GM12878 (cell line): ENCODE measurements around the gene SENP1. TPM values are rescaled to one million over a fixed set of nuclear protein-coding genes. Genes with fewer than 3 reads are reported as not detected.

Experiments
- ATAC-seq: fragments of 200-7000 bp; cut with Tn5 transposase; 3 replicates; pipeline ENCODE4 v1.9.1; 2020; ENCODE audit warnings: mild to moderate bottlenecking, moderate library complexity
- BruUV-seq: library from RNA; stranded (reverse); fragments of 400-500 nt; replicated peaks from 2 replicates; lab custom pipeline; 2021; lab: Mats Ljungman, UMichigan
- CTCF ChIA-PET: fragments of 300-600 bp; sonication (Branson Sonifier 250); formaldehyde crosslinking; extraction: SDS; loops from one replicate; lab custom pipeline; 2021; ENCODE audit warnings: inconsistent platforms; lab: Yijun Ruan, JAX
- POLR2A ChIA-PET: fragments of 350-600 bp; formaldehyde crosslinking; extraction: SDS; loops from one replicate; lab custom pipeline; 2021; ENCODE audit warnings: inconsistent platforms; lab: Charles Lee
- RAD21 ChIA-PET: fragments of 300-600 bp; sonication (Branson Sonifier 250); formaldehyde crosslinking; loops from one replicate; lab custom pipeline; 2023; ENCODE audit warnings: antibody characterized with exemption; ENCODE audit not compliant: unreplicated experiment; lab: Charles Lee
- SMC1A ChIA-PET: fragments of 300-600 bp; sonication (Branson Sonifier 250); formaldehyde crosslinking; loops from one replicate; lab custom pipeline; 2023; ENCODE audit not compliant: unreplicated experiment, uncharacterized antibody; lab: Charles Lee
- DNase-seq: peaks from one replicate; pipeline ENCODE4 v3.0.0-alpha.2; 2011; ENCODE audit warnings: low read depth, low spot score
- FAIRE-seq: peaks from 3 replicates; lab custom pipeline; 2011; peaks lifted over from hg19 to GRCh38; lab: Jason Lieb, UNC
- H2AFZ ChIP-seq: 2 replicates; pipeline ENCODE4 v1.6.0; 2011; ENCODE audit warnings: low read depth, low read length, control low read depth; ENCODE audit not compliant: control insufficient read depth
- H3K27ac ChIP-seq: 2 replicates; pipeline ENCODE4 v1.5.1; 2011; ENCODE audit warnings: control low read depth; ENCODE audit not compliant: control insufficient read depth, insufficient read depth
- H3K27me3 ChIP-seq, 2 experiments: replicated peaks in 1 of 2; 2 replicates each; pipeline versions ENCODE4 v1.6.0 to v1.6.1; 2011; ENCODE audit warnings: low read length in 1 of 2; ENCODE audit not compliant: control insufficient read depth in 2 of 2, insufficient read depth in 2 of 2
- H3K36me3 ChIP-seq, 2 experiments: 2 replicates each; pipeline ENCODE4 v1.5.1; 2011; ENCODE audit warnings: low read length in 1 of 2; ENCODE audit not compliant: control insufficient read depth in 2 of 2, insufficient read depth in 2 of 2
- H3K4me1 ChIP-seq: 2 replicates; pipeline ENCODE4 v1.6.1; 2011; ENCODE audit warnings: mild to moderate bottlenecking, low read length, moderate library complexity, mixed read lengths; ENCODE audit not compliant: control insufficient read depth, insufficient read depth
- H3K4me2 ChIP-seq: 2 replicates; pipeline ENCODE4 v1.6.0; 2011; ENCODE audit warnings: control low read depth; ENCODE audit not compliant: control insufficient read depth, insufficient read depth
- H3K4me3 ChIP-seq: fragments of 200-600 bp; sonication (generic); 2 replicates; pipeline ENCODE4 v1.5.1; 2016
- H3K79me2 ChIP-seq: 2 replicates; pipeline ENCODE4 v1.6.0; 2011; ENCODE audit warnings: low read length; ENCODE audit not compliant: control insufficient read depth, insufficient read depth
- H3K9ac ChIP-seq: 2 replicates; pipeline ENCODE4 v1.8.0; 2011; ENCODE audit warnings: low read length, control low read depth, mixed read lengths; ENCODE audit not compliant: control insufficient read depth, insufficient read depth
- H3K9me3 ChIP-seq: replicated peaks from 3 replicates; pipeline ENCODE4 v1.5.1; 2011; ENCODE audit warnings: mild to moderate bottlenecking, low read length; ENCODE audit not compliant: control insufficient read depth, insufficient read depth
- H4K20me1 ChIP-seq: 2 replicates; pipeline ENCODE4 v1.6.0; 2011; ENCODE audit not compliant: control insufficient read depth, insufficient read depth
- ATF2 ChIP-seq: IDR thresholded peaks from 2 replicates; pipeline ENCODE4 v1.6.1; 2012; ENCODE audit warnings: low read length, inconsistent platforms
- CBFB ChIP-seq: IDR thresholded peaks from 2 replicates; pipeline ENCODE4 v1.6.1; 2016; ENCODE audit warnings: antibody characterized with exemption, low read depth
- FOS ChIP-seq: IDR thresholded peaks from 3 replicates; pipeline ENCODE4 v1.6.1; 2011; ENCODE audit warnings: borderline replicate concordance; ENCODE audit not compliant: insufficient read length; ENCODE audit errors: extremely low read depth
- FOXK2 ChIP-seq: fragments of 450-650 bp; IDR thresholded peaks from 2 replicates; pipeline ENCODE4 v1.6.1; 2017; ENCODE audit warnings: mild to moderate bottlenecking, moderate library complexity
- HDAC6 ChIP-seq: fragments of 200-600 bp; sonication (generic); IDR thresholded peaks from one replicate; pipeline ENCODE4 v1.8.0; 2017; ENCODE audit warnings: antibody characterized with exemption; ENCODE audit not compliant: unreplicated experiment
- IKZF1 ChIP-seq: fragments of 450-650 bp; conservative IDR thresholded peaks from 2 replicates; pipeline ENCODE4 v1.6.1; 2017; ENCODE audit warnings: antibody characterized with exemption, mild to moderate bottlenecking
- MEF2B ChIP-seq: fragments of 450-650 bp; IDR thresholded peaks from 2 replicates; pipeline ENCODE4 v1.6.1; 2018; ENCODE audit warnings: mild to moderate bottlenecking, moderate library complexity; ENCODE audit not compliant: partially characterized antibody, poor library complexity, severe bottlenecking
- MYC ChIP-seq: IDR thresholded peaks from 2 replicates; pipeline ENCODE4 v1.6.1; 2011; ENCODE audit warnings: mild to moderate bottlenecking, low read length, moderate library complexity, inconsistent platforms; ENCODE audit not compliant: insufficient read depth, insufficient replicate concordance, insufficient read length, severe bottlenecking
- NBN ChIP-seq: fragments of 450-650 bp; IDR thresholded peaks from 2 replicates; pipeline ENCODE4 v1.6.1; 2016
- NFYA ChIP-seq: IDR thresholded peaks from 2 replicates; pipeline ENCODE4 v1.6.1; 2011; ENCODE audit warnings: low read depth, mild to moderate bottlenecking, low read length, improper control_type of control experiment, borderline replicate concordance
- RAD21 ChIP-seq: IDR thresholded peaks from 2 replicates; pipeline ENCODE4 v1.6.1; 2011; ENCODE audit warnings: mild to moderate bottlenecking, low read depth, low read length, moderate library complexity; ENCODE audit not compliant: insufficient read depth
- SIN3A ChIP-seq: IDR thresholded peaks from 2 replicates; pipeline ENCODE4 v1.6.1; 2012; ENCODE audit warnings: low read depth, low read length, improper control_type of control experiment
- SMARCA5 ChIP-seq: fragments of 450-650 bp; IDR thresholded peaks from 2 replicates; pipeline ENCODE4 v1.6.1; 2017; ENCODE audit warnings: mild to moderate bottlenecking
- TAF1 ChIP-seq: IDR thresholded peaks from 2 replicates; pipeline ENCODE4 v1.6.1; 2011; ENCODE audit warnings: mild to moderate bottlenecking, low read depth, low read length, borderline replicate concordance
- USF2 ChIP-seq: IDR thresholded peaks from 2 replicates; pipeline ENCODE4 v1.6.1; 2011; ENCODE audit warnings: low read depth, low read length, improper control_type of control experiment, borderline replicate concordance
- ZNF384 ChIP-seq: IDR thresholded peaks from 2 replicates; pipeline ENCODE4 v1.6.1; 2012; ENCODE audit warnings: low read depth, mild to moderate bottlenecking, low read length, improper control_type of control experiment, borderline replicate concordance
- WGBS: methylation state at CpG from one replicate; pipeline ENCODE4 v1.1.6; 2016; ENCODE audit warnings: low lambda C conversion rate; ENCODE audit not compliant: insufficient replicate concordance, insufficient coverage; ENCODE audit errors: missing lambda C conversion rate; 5-methylcytosine and 5-hydroxymethylcytosine counted together
- in situ Hi-C: fragments of 300-500 bp; cut with MboI; formaldehyde crosslinking; loops from 9 replicates; pipeline ENCODE4 v1.14.3; 2018; ENCODE audit warnings: mixed read lengths
- intact Hi-C: fragments of 100-400 bp; cut with micrococcal nuclease; formaldehyde crosslinking; loops from one replicate; pipeline ENCODE4 v1.14.2; 2022; ENCODE audit not compliant: unreplicated experiment
- polyA plus RNA-seq, 11 experiments: library from polyadenylated mRNA; depleted of rRNA in 4 of 11; unstranded in 6 of 11; stranded (reverse) in 5 of 11; fragments of >200 nt; fragmentation: Nextera tagmentation in 4 of 11; fragmentation: Illumina TruSeq in 1 of 11; extraction: Ambion mirVana in 4 of 11; extraction: Trizol in 1 of 11; gene quantifications; 1 replicate in 1 of 11; 2 replicates in 10 of 11; pipeline versions ENCODE4 v1.2.1 to v1.2.3, GENCODE V29; 2011 to 2016; ENCODE audit warnings: inconsistent platforms in 2 of 11, missing spikeins in 2 of 11, low read depth in 1 of 11
- total RNA-seq, 4 experiments: library from RNA; depleted of rRNA in 3 of 4; stranded (reverse); fragments of >200 nt in 3 of 4; fragmentation: Illumina TruSeq in 1 of 4; extraction: Trizol in 1 of 4; gene quantifications; 2 replicates each; pipeline versions ENCODE4 v1.2.1 to v1.2.3, GENCODE V29; 2013 to 2021

The SENP1 gene
- total and polyA plus RNA-seq, 10 of the 15 experiments (the other 5 are each of a cell fraction or from before 2014, with no cell fraction given), result 8.1 to 52.4 (median 26.1) TPM

GRCh38 chr12:48058771-48059170, 47.1 kb downstream of the SENP1 start:
- Histone ChIP-seq H3K27ac (no peak overlapping the region), H3K4me3 (no peak overlapping the region), H2AFZ (no peak overlapping the region), H4K20me1 (no peaks in the 10 kb centered on the region), H3K79me2 (no peaks in the 10 kb centered on the region), H3K4me1 (no peaks in the 10 kb centered on the region), H3K4me2 (no peak overlapping the region), H3K36me3 (peaks cover 0 to 3% of the 10 kb centered on the region in 2 experiments; a peak in 3 of 4 replicates), H3K9me3 (no peaks in the 10 kb centered on the region; the same call in 1 of the 3 replicates)
- FAIRE-seq (no peak), DNase-seq (no peak), ATAC-seq (no peak)
- ChIA-PET CTCF (interaction anchor here (0.6 kb wide), 1 partner anchor 27 kb away, joined by 4 read pairs; no protein-coding TSS in a partner anchor), RAD21 (no interaction called here), POLR2A (no interaction called here), SMC1A (interaction anchor here (1.1 kb wide), 1 partner anchor 8 kb away, joined by 3 read pairs; no protein-coding TSS in a partner anchor)
- intact Hi-C loops, result no loop called here
- in situ Hi-C loops, result no loop called here
- TF ChIP-seq ZNF384 (no peak), NBN (no peak), MEF2B (no peak), HDAC6 (no peak), IKZF1 (no peak)
- TF ChIP-seq, all 136 proteins: peak for 0
- H3K27me3 ChIP-seq, result no peaks in the 10 kb centered on the region
- no peak overlapping the region for H3K9ac ChIP-seq
- BruUV-seq, result no TSS peak
- WGBS, result 94% methylated on average over 5 of the region's 5 CpGs

GRCh38 chr12:48054955-48055821, 50.7 kb downstream of the SENP1 start:
- ATAC-seq (no peak), DNase-seq (no peak), FAIRE-seq (no peak)
- Histone ChIP-seq H3K4me3 (no peak overlapping the region), H3K79me2 (no peaks in the 10 kb centered on the region), H3K27ac (no peak overlapping the region), H3K36me3 (peaks cover 0 to 3% of the 10 kb centered on the region in 2 experiments), H3K9ac (no peak overlapping the region), H3K4me2 (no peak overlapping the region), H3K4me1 (no peaks in the 10 kb centered on the region), H3K9me3 (no peaks in the 10 kb centered on the region; the same call in 1 of the 3 replicates), H2AFZ (no peak overlapping the region), H3K27me3 (no peaks in the 10 kb centered on the region), H4K20me1 (no peaks in the 10 kb centered on the region)
- SMC1A ChIA-PET, result no interaction called here
- in situ Hi-C loops, result no loop called here
- 96% methylated on average over 12 of the region's 12 CpGs for WGBS
- intact Hi-C loops, result no loop called here
- POLR2A ChIA-PET, result no interaction called here
- BruUV-seq, result no TSS peak
- CTCF ChIA-PET, result no interaction called here
- RAD21 ChIA-PET, result no interaction called here
- TF ChIP-seq NFYA (no peak), FOS (no peak), TAF1 (no peak), USF2 (no peak), FOXK2 (no peak), MYC (no peak), SMARCA5 (no peak), CBFB (no peak), ATF2 (no peak), SIN3A (no peak), RAD21 (no peak)
